Lower leg skin (tissue), 4 donors: Measurements from ENCODE around the gene SLC36A3. TPM values are rescaled to one million over a fixed set of nuclear protein-coding genes. Genes with fewer than 3 reads are reported as not detected.
"Not testable (repeated sequence)": the region's sequence is repeated elsewhere in the genome, so short reads cannot be mapped to it uniquely, and the experiment has no call there.

ENCODE experiments used
- DNase-seq, 2 donors: peaks; one replicate each; pipeline ENCODE4 v3.0.0-alpha.2; 2019; ENCODE audit warnings: low spot score in 2 of 2
- H3K4me3 ChIP-seq: fragments of 200-600 bp; sonication (generic); 2 replicates; pipeline ENCODE4 v1.5.1; 2017; ENCODE audit warnings: mild to moderate bottlenecking, low read depth; ENCODE audit not compliant: poor library complexity, severe bottlenecking
- CTCF ChIP-seq, 3 donors: fragments of 450-650 bp; IDR thresholded peaks; one replicate each; pipeline ENCODE4 v1.5.1; 2016; ENCODE audit warnings: antibody characterized with exemption in 3 of 3, mild to moderate bottlenecking in 3 of 3, moderate library complexity in 2 of 3
- POLR2A ChIP-seq, 2 donors: fragments of 450-650 bp; IDR thresholded peaks; one replicate each; pipeline ENCODE4 v1.6.1; 2016 to 2017; ENCODE audit warnings: antibody characterized with exemption in 2 of 2, mild to moderate bottlenecking in 1 of 2, moderate library complexity in 1 of 2
- WGBS, 2 donors: methylation state at CpG; one replicate each; pipeline ENCODE4 v1.1.5; 2018; 5-methylcytosine and 5-hydroxymethylcytosine counted together
- intact Hi-C: fragments of 100-400 bp; cut with DNase I; formaldehyde crosslinking; loops from one replicate; pipeline ENCODE4 v1.15.0; 2023; ENCODE audit warnings: low total_unique reads
- total RNA-seq, 4 donors: library from RNA; depleted of rRNA; stranded (reverse); fragments of >200 nt; gene quantifications; one replicate each; pipeline ENCODE4 v1.1.0, GENCODE V29; 2016

Gene SLC36A3
- total RNA-seq, 4 donors from 2014 or later, result not detected

- intact Hi-C loops, result no loop called here
- H3K4me3 ChIP-seq, result no peak overlapping the region
- WGBS, 2 donors, result 0% methylated on average over 1 of the region's 1 CpG
- TF ChIP-seq CTCF (IDR thresholded peaks at IDR 0.05), result no peak
- DNase-seq, result peak in 1 of 2 donors; percentile 71
Measured at GRCh38 chr5:151258816-151259215, 44.8 kb downstream of the SLC36A3 start.

GRCh38 chr5:151258201-151258611 lies 45.4 kb downstream of the SLC36A3 start:
- TF ChIP-seq CTCF (IDR thresholded peaks at IDR 0.05) (no peak), POLR2A (IDR thresholded peaks at IDR 0.05) (no peak)
- peak in 1 of 2 donors; percentile 71 for DNase-seq
- 75 to 77% methylated on average over 7 of the region's 7 CpGs for WGBS, 2 donors
- no peak overlapping the region for H3K4me3 ChIP-seq
- intact Hi-C loops, result no loop called here

GRCh38 chr5:151257731-151258181 lies 45.8 kb downstream of the SLC36A3 start:
- no peak overlapping the region for H3K4me3 ChIP-seq
- TF ChIP-seq CTCF (IDR thresholded peaks at IDR 0.05) (no peak), POLR2A (IDR thresholded peaks at IDR 0.05) (no peak)
- WGBS, 2 donors, result 44 to 54% methylated on average over 5 of the region's 5 CpGs
- peak in 1 of 2 donors; percentile 79 for DNase-seq
- intact Hi-C loops, result no loop called here

- 44 to 62% methylated on average over 3 of the region's 3 CpGs for WGBS, 2 donors
- intact Hi-C loops, result no loop called here
- peak in 1 of 2 donors; percentile 66 for DNase-seq
- H3K4me3 ChIP-seq, result no peak overlapping the region
- TF ChIP-seq CTCF (IDR thresholded peaks at IDR 0.05) (no peak), POLR2A (IDR thresholded peaks at IDR 0.05) (no peak)
Measured at GRCh38 chr5:151255621-151256286, 47.8 kb downstream of the SLC36A3 start.

GRCh38 chr5:151254990-151255389 lies 48.6 kb downstream of the SLC36A3 start:
- WGBS, 2 donors, result 93 to 94% methylated on average over 5 of the region's 5 CpGs
- intact Hi-C loops, H3K4me3 ChIP-seq: not testable (repeated sequence)
- DNase-seq, result peak in 1 of 2 donors; percentile 70

GRCh38 chr5:151254556-151254955 lies 49.0 kb downstream of the SLC36A3 start:
- 33 to 50% methylated on average over 1 of the region's 1 CpG for WGBS, 2 donors
- TF ChIP-seq CTCF (IDR thresholded peaks at IDR 0.05) (no peak), POLR2A (IDR thresholded peaks at IDR 0.05) (no peak)
- no peak overlapping the region for H3K4me3 ChIP-seq
- no peak for DNase-seq
- intact Hi-C loops, result no loop called here
